ENCODE results near the gene FEN1. TPM values are rescaled to one million over a fixed set of nuclear protein-coding genes. Genes with fewer than 3 reads are reported as not detected.

Gene FEN1
- 11.0 and 79.0 TPM in 2 replicates for total RNA-seq

GRCh38 chr11:61792310-61793082 lies at the start of gene FEN1, which contains the start of gene TMEM258:
TSS of gene FEN1 (plus strand) at chr11:61792911. CDS start at chr11:61795362, 2,451 bp downstream.
TSS of gene TMEM258 (minus strand) at chr11:61792599. CDS start at chr11:61792558, 41 bp downstream.

DNA sequence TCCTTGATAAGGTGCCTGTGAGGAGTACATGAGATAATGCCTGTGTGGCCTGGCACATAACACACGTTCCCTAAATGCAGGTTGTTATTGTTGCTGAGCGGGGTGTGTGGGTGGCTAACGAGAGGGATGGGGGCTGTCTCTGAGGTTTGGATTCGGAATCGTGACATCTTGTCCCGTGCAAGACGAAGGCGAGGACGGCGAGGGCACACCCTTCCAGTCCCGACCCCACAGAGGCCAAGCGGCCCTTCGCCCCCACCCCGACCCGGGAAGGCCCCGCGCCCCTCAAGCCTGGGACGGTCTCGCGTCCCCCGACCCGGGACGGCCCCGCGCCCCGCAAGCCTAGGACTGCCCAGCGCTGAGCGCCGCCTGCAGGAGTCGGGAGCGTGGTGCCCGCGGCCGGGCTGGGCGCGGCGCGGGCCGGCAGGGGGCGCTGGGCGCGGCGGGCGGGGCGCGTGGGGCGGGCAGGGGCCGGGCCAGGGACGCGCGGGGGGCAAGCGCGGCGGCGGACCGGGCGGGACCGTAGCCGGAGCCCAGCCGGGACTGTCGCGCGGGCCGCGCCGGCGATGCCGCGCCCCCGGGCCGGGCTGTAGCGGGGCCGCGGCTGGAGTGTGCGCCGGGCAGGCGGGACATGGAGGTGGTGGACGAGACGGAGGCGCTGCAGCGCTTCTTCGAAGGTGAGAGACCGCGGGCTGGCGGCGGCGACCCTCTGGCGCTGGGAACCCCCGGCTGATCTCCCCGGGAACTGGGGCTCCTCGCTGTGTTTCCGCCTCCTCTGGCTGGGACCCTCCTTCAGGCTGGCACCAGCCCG lies 40.4 kb upstream of the FEN1 start, which contains the start of gene MYRF:
TSS of gene MYRF (plus strand) at position 520 of the 808 bp plus-strand sequence. CDS start at position 629, 109 bp downstream.

DNA sequence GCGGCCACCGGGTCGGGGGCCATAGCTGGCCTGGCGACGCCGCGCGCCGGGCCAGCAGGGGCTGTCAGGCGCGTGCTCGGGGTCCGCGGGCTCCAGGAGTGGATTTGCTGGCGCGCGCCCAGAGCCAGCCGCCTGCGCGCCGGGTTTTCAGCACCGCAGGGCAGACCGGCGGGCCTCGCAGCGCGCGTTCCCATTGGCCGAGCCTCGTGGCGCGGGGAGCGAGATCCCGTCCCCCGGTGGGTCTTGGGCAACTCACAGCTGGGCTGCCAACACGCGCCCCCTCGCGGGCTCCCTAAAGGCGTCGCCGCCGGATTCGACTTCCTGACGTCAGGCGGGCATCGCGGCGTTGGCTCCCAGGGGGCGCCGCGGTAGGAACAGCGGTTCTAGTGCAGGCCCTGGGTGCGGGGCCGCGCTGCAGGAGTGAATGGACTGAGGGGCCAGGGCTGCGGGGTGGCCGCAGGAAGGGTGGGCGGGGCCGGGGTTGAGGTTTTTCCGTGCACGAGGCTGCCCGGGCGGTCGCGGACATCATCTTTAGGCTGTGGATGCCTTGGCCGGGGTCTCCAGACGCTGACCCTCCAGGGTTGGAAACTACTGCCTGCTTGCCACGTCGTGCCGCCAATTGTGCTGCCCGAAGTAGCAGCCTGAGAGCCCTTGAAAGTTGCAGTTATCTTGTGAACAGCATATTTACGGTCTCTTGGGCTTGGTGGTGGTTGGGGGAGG lies 24.2 kb downstream of the FEN1 start, which contains the start of gene FADS1:
TSS of gene FADS1 (minus strand) at position 268 of the 720 bp plus-strand sequence. CDS start at position 194, 74 bp downstream.

DNA sequence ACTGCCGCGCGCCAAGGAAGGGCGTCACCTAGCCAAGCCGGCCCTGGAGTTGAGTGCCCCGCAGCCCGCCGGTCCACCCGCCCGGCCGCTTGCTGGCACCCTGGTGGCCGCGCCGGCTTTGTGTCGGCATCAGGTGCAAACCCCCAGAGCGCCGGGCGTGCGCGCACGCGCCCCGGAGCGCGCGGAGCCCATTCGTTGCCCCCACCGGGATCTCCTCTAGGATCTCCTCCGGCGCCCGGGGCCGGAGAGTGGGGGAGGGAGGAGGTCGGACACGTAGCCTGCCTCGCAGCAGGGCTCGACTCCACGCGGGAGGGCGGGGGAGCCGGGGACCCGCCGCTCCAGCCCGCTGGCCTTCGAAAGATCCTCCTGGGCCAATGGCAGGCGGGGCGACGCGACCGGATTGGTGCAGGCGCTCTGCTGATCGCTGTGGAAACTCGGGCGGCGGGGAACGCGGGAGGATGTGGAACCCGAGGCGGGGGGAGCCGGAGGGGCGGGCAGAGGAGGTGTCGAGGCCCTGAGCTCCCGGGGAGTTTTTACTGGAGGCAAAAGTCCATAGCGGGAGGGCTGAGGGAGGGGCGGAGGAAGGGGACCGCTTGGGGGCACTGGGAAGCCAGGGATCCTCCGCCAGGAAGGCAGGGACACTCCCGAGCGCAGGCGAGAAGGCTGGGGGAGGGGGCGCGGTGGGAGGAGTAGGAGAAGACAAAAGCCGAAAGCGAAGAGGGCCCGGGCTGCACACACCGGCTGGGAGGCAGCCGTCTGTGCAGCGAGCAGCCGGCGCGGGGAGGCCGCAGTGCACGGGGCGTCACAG lies 35.1 kb downstream of the FEN1 start, which contains the start of gene FADS2:
TSS of gene FADS2 (plus strand) at position 730 of the 808 bp plus-strand sequence. CDS start 91 bp downstream, outside the sequence.

Other genes with a start within 250 kb of the FEN1 start
- gene SYT7, start 211.8 kb upstream of the FEN1 start, total RNA-seq: 0.19 and 0.85 TPM in 2 replicates
- 2.3 and 2.7 TPM in 2 replicates for gene DAGLA, start 112.5 kb upstream of the FEN1 start, total RNA-seq
- gene MYRF, start 40.3 kb upstream of the FEN1 start, total RNA-seq: 1.3 and 2.0 TPM in 2 replicates
- 54.6 and 67.9 TPM in 2 replicates for gene TMEM258, start 312 bp upstream of the FEN1 start, total RNA-seq
- 35.1 and 48.2 TPM in 2 replicates for gene FADS1, start 24.1 kb downstream of the FEN1 start, total RNA-seq
- 57.5 and 125 TPM in 2 replicates for gene FADS2, start 35.4 kb downstream of the FEN1 start, total RNA-seq
- gene FADS3, start 98.6 kb downstream of the FEN1 start, total RNA-seq: 92.8 and 113 TPM in 2 replicates
- gene RAB3IL1, start 124.7 kb downstream of the FEN1 start, total RNA-seq: 1.9 and 6.5 TPM in 2 replicates
- gene BEST1, start 157.4 kb downstream of the FEN1 start, total RNA-seq: 0.96 and 9.9 TPM in 2 replicates
- gene FTH1, start 174.7 kb downstream of the FEN1 start, total RNA-seq: 505 and 1,736 TPM in 2 replicates